ENCODE data around the gene TMEM38B. TPM values are rescaled to one million over a fixed set of nuclear protein-coding genes. Genes with fewer than 3 reads are reported as not detected.
"Not testable (repeated sequence)": the region's sequence is repeated elsewhere in the genome, so short reads cannot be mapped to it uniquely, and the experiment has no call there.

TMEM38B gene
- total RNA-seq, 3 donors from 2014 or later, result 8.5 to 25.2 (median 22.4) TPM

- no peaks in the 10 kb centered on the region for H3K27me3 ChIP-seq
- intact Hi-C loops (cut with DNase I; ENCODE audit: low total_unique reads), result no loop called here
- DNase-seq (ENCODE audit: low spot score in 2 of 2), result no peak
- H3K4me1 ChIP-seq, result no peaks in the 10 kb centered on the region
- no peaks in the 10 kb centered on the region for H3K36me3 ChIP-seq
- no peak overlapping the region for H3K27ac ChIP-seq
- TF ChIP-seq POLR2AphosphoS5 (IDR thresholded peaks at IDR 0.05), result no peak
- no peak for TF ChIP-seq CTCF (IDR thresholded peaks at IDR 0.05)
- no peak for TF ChIP-seq POLR2A (IDR thresholded peaks at IDR 0.05)
- no peaks in the 10 kb centered on the region for H3K9me3 ChIP-seq
- no peak overlapping the region for H3K4me3 ChIP-seq
Observed at GRCh38 chr9:105700668-105701067, 6.3 kb downstream of the TMEM38B start.

DNA sequence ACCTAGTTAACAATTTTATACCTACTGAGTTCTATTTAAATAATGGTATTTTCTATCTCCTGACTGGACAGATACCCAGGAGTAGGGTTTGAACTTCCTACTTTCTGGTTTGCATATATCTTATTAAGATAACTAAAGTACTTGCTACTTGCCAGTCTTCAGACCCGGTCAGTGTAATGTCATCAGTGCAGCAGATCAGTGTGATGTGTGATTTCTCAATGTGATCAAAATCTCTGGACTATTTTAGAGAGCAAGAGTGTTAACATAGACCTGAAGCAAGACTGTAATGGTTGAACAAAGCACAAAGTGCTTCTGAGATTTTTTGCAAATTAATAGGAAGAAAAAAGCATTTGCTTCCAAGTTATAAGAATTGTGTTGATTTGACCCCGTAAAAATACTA, 6.8 kb downstream of the TMEM38B start:
- no peaks in the 10 kb centered on the region for H3K27me3 ChIP-seq

GRCh38 chr9:105702207-105702606, 7.9 kb downstream of the TMEM38B start:
- no peaks in the 10 kb centered on the region for H3K4me1 ChIP-seq
- H3K27ac ChIP-seq, result no peak overlapping the region
- TF ChIP-seq POLR2A (IDR thresholded peaks at IDR 0.05) (no peak), CTCF (IDR thresholded peaks at IDR 0.05) (no peak), POLR2AphosphoS5 (IDR thresholded peaks at IDR 0.05) (no peak)
- H3K9me3 ChIP-seq, result no peaks in the 10 kb centered on the region
- DNase-seq (ENCODE audit: low spot score in 2 of 2), result no peak
- intact Hi-C loops (cut with DNase I; ENCODE audit: low total_unique reads), result no loop called here
- no peaks in the 10 kb centered on the region for H3K36me3 ChIP-seq
- no peak overlapping the region for H3K4me3 ChIP-seq
- H3K27me3 ChIP-seq, result no peaks in the 10 kb centered on the region

More for the DNA sequence above, 6.8 kb downstream of the TMEM38B start:
- intact Hi-C loops (cut with DNase I; ENCODE audit: low total_unique reads), result no loop called here
- DNase-seq (ENCODE audit: low spot score in 2 of 2), result no peak
- H3K4me1 ChIP-seq, result no peaks in the 10 kb centered on the region
- H3K4me3 ChIP-seq, result no peak overlapping the region
- H3K36me3 ChIP-seq, result no peaks in the 10 kb centered on the region
- no peak overlapping the region for H3K27ac ChIP-seq
- TF ChIP-seq POLR2A (IDR thresholded peaks at IDR 0.05) (no peak), CTCF (IDR thresholded peaks at IDR 0.05) (no peak), POLR2AphosphoS5 (IDR thresholded peaks at IDR 0.05) (no peak)
- no peaks in the 10 kb centered on the region for H3K9me3 ChIP-seq

DNA sequence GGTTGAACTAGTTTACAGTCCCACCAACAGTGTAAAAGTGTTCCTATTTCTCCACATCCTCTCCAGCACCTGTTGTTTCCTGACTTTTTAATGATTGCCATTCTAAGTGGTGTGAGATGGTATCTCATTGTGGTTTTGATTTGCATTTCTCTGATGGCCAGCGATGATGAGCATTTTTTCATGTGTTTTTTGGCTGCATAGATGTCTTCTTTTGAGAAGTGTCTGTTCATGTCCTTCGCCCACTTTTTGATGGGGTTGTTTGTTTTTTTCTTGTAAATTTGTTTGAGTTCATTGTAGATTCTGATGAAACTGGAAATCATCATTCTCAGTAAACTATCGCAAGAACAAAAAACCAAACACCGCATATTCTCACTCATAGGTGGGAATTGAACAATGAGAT, 9.3 kb downstream of the TMEM38B start:
- H3K4me1 ChIP-seq; H3K36me3 ChIP-seq; H3K9me3 ChIP-seq; DNase-seq (ENCODE audit: low spot score in 2 of 2); H3K4me3 ChIP-seq; H3K27ac ChIP-seq; intact Hi-C loops (cut with DNase I; ENCODE audit: low total_unique reads); H3K27me3 ChIP-seq: not testable (repeated sequence)

DNA sequence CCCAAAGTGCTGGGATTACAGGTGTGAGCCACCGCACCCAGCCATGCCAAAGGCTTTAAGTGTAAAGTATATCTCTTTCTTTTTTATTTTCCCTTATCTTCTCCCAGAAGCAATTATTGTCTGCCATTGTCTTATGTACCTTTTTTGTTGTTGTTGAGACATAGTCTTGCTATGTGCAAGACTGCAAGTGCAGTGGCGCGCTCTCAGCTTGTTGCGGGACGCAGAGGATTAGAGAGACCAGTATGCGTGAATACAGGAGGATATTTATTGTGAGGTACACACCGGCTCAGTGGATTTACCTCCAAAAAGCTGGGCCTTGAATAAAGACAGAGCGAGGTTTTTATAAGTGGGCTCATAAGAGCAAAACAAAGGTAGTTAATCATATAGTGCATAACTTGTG, 11.8 kb downstream of the TMEM38B start:
- H3K27me3 ChIP-seq, result no peaks in the 10 kb centered on the region
- no peak overlapping the region for H3K27ac ChIP-seq
- H3K4me3 ChIP-seq, result no peak overlapping the region
- H3K9me3 ChIP-seq, result no peaks in the 10 kb centered on the region
- DNase-seq (ENCODE audit: low spot score in 2 of 2), result no peak
- no peaks in the 10 kb centered on the region for H3K36me3 ChIP-seq
- intact Hi-C loops (cut with DNase I; ENCODE audit: low total_unique reads), result no loop called here
- H3K4me1 ChIP-seq, result no peaks in the 10 kb centered on the region
- TF ChIP-seq CTCF (IDR thresholded peaks at IDR 0.05), result no peak
- no peak for TF ChIP-seq POLR2A (IDR thresholded peaks at IDR 0.05)
- TF ChIP-seq POLR2AphosphoS5 (IDR thresholded peaks at IDR 0.05), result no peak

DNA sequence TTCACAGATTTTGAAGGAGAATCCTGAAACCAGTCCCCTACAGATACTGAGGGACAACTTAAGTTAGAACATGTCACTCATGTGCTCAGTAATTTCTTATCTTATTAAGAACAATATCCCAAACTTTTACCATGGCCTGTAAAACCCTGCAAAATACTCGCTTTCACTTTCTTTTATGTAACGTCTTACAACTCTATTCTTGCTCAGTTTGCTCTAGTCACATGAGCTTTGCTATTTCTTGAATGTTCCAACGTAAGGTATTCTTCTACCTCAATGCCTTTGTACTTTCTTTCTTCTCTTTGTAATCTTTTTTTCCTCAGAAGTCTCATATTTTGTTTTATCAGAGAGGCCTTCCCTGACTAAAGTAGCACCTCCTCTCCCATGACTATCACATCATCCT, 14.1 kb downstream of the TMEM38B start:
- DNase-seq (ENCODE audit: low spot score in 2 of 2), result no peak
- no peaks in the 10 kb centered on the region for H3K9me3 ChIP-seq
- H3K4me1 ChIP-seq, result no peaks in the 10 kb centered on the region
- no peaks in the 10 kb centered on the region for H3K27me3 ChIP-seq
- no peak overlapping the region for H3K4me3 ChIP-seq
- TF ChIP-seq POLR2AphosphoS5 (IDR thresholded peaks at IDR 0.05), result no peak
- no peak for TF ChIP-seq POLR2A (IDR thresholded peaks at IDR 0.05)
- no peak for TF ChIP-seq CTCF (IDR thresholded peaks at IDR 0.05)
- intact Hi-C loops (cut with DNase I; ENCODE audit: low total_unique reads), result no loop called here
- no peaks in the 10 kb centered on the region for H3K36me3 ChIP-seq
- H3K27ac ChIP-seq, result no peak overlapping the region

Measured in breast epithelium (tissue), 4 donors.